ENCODE data around the gene UIMC1.

UIMC1 gene

DNA sequence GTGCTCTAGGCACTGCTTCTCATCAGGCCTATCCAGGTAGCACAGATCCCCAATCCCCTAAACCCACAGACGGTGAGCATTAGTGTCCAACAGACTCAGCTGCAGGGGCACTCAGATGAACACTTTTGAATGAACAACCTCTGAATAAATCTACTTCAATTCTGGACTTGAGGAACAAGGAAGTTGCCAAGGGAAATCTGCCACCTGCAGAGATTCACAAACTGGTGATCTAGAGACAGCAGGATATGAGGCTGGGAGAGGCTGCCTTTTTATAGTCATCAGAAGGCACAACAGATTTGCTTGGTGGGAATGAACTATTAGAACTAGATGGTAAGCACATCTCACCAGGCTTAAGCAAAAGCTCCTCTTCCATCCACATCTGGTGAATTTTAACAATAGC, 100.5 kb downstream of the UIMC1 start:
- in situ Hi-C loops (cut with HindIII; ENCODE audit: low sequenced_read_pairs), result no loop called here

DNA sequence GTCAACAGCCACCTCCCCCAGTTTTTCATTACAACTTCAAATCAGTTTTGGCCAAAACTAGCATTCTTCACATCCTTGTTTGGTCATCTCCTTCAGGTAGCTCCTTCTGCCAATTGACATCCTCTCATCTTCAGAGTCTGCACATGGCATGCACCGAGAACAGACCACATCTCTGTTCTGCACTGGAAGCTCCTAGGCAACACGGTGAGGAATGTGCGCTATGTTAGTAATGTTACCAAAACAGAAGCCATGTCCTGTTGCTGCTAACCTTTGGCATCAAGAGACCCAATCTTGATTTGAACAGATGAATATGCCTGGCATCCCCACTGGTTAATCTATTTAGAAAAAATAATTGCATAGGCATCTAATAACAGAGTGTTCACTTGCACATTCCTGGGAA, 102.3 kb downstream of the UIMC1 start:
- in situ Hi-C loops (cut with HindIII; ENCODE audit: low sequenced_read_pairs), result loop anchor here (5.0 kb wide), 1 partner anchor 102 kb away; no protein-coding TSS in a partner anchor

DNA sequence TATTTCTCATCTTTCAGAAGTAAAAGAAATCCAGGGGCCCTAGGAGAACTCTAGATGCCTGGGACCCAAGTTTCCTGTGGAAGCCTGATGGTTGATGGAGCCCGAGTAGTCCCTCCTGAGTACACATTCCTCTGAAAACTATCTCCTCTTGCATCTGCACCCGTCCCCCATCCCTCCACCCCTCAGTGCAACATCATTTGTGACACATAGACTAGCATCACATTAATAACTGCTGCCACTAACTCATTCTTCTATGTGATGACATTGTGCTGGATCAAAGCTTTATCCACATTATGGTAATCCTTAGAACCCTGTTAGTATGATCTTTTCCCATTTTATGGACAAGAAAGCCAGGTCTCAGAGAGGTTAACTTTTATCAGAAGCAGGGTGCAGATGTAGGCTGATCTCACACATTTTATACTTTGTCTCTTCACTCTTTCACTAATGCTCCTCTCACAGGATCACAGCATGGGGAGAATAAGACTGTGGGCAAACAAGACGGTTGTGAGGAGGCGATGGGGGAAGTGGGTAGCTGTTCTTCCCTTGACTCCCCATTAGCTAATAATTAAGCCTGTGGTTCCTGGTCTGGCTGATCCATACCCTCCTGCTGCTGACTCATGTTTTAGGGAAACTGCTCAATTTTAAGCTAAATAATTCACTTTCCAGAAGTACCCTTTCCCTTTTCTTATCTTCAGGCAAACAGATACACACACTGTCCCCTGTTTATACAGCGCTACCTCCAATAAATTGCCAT, 103.5 kb downstream of the UIMC1 start:
- in situ Hi-C loops (cut with HindIII; ENCODE audit: low sequenced_read_pairs), result loop anchor here (5.0 kb wide), 1 partner anchor 101 kb away; no protein-coding TSS in a partner anchor

DNA sequence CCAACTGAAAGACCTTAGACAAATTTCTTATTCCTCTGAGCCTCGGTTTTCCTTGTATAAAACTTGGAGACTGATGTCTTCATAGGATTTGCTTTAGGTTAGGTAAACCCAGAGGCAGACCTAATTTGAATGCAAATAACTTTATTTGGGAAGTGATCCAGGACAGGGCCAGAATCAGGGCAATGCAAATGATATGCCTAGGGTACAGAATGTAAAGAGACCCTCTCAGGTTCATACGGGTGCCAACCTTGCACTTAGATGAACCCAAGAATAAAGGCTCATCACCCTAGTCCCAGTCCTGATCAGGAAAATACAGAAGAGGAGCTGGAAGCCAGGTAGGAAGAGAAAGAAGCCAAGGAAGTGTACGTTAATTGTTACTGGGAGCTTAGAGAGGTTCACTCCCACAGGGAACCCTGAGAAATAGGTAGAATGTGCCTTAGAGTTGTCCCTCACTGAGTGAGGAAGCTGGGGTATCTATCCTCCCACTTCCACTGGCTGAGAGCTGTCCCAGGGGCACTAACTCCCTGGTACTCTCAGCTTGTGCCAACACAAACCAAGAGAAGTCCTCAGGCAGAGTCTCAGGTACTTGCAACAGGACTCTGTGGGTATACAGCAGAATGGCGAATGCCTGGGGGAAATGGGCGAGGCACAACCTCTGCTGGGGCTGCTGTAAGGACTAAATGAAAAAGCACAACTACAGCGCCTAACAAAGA, 104.3 kb downstream of the UIMC1 start:
- in situ Hi-C loops (cut with HindIII; ENCODE audit: low sequenced_read_pairs), result loop anchor here (5.0 kb wide), 1 partner anchor 100 kb away; no protein-coding TSS in a partner anchor

DNA sequence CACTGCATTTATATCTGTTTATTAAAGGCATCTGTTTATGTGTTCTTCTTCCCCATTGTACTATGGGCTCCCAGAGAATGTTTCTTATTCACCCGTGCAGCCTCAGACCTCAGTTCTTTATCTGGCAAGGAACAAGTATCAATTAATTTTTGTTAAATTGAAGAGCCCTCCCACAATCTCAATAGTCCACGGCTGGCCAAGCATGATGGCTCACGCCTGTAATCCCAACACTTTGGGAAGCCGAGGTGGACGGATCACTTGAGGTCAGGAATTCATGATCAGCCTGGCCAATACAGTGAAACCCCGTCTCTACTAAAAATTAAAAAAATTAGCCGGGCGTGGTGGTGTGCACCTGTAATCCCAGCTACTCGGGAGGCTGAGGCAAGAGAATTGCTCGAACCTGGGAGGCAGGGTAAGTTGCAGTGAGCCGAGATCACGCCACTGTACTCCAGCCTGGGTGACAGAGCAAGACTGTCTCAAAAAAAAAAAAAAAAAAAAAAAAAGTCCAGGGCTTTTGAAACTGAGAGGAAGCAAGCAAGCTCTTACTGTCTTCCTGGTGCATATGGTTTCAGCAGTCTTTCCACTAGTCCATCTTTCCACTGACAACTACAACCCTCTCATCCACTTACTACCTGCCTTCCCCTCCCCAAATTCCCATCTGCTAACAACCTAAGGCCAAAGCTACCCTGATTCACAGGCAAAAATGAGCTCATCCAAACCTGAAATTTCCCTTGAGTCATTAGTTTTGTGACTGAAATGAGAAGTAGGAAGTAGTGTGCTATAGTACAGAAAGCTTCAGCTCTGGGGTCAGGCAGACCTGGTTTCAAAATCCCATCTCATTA, 105.1 kb downstream of the UIMC1 start:
- in situ Hi-C loops (cut with HindIII; ENCODE audit: low sequenced_read_pairs), result loop anchor here (5.0 kb wide), 1 partner anchor 99 kb away; no protein-coding TSS in a partner anchor

DNA sequence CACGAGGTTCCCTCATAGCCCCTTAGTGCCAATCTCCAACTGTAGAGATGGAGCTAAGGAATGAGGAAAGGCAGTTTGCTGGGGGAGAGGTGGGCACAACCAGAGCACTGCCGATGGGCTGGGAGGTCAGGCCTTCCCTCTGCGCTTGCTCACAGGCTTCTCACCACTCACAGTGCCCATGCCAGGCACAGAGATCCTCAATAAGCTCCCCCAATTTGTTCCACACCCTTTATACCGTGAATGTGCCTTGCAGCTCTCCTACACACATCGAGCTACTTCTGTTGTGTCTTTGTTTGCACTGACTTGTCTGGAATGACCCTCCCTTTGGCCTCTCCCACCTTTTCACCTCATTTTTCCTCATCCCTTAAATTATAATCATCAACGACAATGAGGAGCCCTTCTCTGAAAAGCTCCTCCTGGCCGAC, 105.8 kb downstream of the UIMC1 start:
- in situ Hi-C loops (cut with HindIII; ENCODE audit: low sequenced_read_pairs), result loop anchor here (5.0 kb wide), 1 partner anchor 98 kb away; no protein-coding TSS in a partner anchor

DNA sequence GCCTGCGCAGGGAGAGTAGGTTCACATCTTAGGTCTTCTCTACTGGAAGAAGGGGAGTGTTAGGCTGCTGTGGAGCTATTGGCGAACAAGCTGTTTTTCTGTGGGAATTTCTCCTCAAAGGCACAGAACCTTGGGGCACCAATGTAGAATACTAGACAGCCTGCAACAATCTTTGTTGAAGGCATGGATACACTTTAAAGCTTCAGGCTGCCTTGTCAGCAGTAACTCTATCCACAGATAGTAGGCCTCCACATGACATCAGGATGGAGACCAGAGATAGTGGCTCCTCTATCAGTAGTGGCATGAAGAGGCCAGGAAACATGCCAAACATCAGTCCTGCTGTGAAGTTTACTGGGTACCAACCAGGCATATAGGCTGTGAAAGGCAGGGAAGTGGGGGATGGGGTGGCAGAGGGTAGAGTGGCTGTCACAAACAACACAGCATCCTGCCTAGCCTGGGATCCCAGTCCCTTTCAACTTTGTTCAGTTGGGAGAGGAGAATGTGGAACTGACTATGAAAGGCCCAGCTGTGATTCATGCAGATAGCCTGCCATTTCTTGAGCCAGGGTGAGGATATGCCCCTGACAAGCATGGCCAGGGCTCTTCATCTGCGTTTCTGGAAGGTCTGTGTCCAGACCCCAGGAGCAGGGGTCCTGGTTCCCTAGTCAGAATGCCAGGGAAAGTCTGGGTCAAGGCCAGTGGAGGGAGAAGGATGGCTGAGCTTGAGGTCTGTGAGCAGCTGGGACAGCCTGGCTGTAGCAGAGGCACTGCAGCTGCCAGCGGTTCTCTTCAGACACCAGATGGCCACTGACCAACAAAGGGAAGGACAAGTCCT, 106.4 kb downstream of the UIMC1 start:
- in situ Hi-C loops (cut with HindIII; ENCODE audit: low sequenced_read_pairs), result loop anchor here (5.0 kb wide), 1 partner anchor 98 kb away; no protein-coding TSS in a partner anchor

DNA sequence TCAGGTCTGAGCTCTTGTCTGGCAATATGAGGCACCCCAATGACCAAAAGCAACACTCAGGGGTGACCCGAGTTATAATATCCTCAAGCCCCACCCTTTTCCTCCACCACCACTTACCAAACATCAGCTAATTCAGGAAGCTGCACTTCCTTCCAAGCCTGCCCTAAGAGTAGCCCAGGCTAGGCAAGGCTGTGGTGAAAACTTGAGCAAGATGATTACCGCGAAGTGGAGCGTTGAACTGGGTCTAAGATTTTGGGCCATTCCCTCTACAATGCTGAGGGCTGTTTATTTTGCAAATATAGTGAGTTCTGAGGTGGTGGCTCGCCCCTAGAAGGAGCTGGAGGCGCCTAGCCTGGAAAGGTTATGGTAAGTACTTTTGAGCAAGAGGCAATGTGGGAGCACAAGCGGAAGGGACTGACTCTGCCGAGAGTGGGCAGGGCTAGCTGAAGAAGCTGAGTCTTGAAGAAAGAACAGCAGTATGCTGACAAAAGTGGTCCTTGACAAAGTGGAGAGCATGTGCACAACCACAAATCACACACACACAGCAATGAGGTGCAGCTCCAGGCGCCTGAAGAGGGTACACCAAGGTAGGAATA, 107.2 kb downstream of the UIMC1 start, which contains the start of gene HK3:
HK3 (minus strand) TSS at position 51 of the 596 bp plus-strand sequence. CDS start 3,187 bp downstream, outside the sequence.
- in situ Hi-C loops (cut with HindIII; ENCODE audit: low sequenced_read_pairs), result no loop called here

DNA sequence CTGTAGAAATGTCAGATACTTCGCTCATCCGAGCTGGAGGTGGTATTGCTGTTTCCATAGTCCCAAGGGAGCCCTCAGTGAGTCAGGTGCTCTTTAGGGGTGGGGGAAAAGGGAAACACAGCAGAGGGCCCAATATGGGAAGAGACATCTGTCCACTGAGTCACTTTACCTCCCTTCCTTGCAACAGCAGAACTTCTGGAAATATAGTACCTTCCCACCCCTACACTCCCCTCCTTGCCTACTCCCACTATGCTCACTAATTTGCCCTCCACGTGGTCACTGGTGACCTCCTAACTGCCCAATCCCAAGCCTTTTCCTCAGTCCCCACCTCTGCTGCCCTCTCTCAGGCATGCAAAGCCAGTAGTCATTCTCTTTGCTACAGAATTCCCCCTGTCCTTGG, 109.3 kb downstream of the UIMC1 start:
- in situ Hi-C loops (cut with HindIII; ENCODE audit: low sequenced_read_pairs), result no loop called here

DNA sequence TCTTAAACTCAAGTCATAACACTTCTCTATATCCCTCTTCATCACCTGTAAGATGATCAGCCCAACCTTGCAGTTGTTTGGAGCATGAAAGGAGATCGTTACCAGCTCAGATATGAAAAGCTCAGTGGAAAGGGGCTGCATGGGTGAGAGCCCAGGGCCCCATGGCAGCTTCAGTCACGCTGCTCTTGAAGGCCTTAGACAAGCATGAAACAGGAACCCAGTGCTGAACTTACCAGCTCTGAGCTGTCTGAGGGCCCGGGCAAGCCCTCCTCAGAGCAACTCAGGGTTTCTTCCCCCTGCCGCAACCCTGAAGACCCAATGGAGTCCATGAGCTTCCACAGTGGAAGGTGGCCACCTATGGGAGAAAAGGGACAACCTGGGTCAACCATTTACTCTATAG, 110.7 kb downstream of the UIMC1 start:
- in situ Hi-C loops (cut with HindIII; ENCODE audit: low sequenced_read_pairs), result no loop called here

DNA sequence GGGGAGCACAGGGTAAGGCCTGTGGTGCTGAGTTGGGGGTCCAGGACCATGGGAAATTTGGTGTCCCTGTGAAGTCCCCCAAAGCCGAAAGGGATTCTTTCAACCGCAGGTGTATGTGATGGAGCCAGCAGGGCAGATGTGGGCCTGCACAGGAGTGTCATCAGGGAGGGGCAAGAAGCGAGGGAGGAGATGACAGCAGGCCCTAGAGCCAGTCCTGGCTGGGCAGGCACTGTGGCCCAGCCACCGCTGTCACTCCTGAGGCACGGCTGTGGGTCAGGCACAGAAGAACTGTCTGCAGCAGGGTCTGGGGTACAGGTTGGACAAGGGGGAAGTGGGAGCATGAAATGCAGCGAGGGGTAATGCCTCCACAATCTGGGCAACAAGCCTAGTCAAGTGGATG, 112.3 kb downstream of the UIMC1 start:
- in situ Hi-C loops (cut with HindIII; ENCODE audit: low sequenced_read_pairs), result no loop called here

DNA sequence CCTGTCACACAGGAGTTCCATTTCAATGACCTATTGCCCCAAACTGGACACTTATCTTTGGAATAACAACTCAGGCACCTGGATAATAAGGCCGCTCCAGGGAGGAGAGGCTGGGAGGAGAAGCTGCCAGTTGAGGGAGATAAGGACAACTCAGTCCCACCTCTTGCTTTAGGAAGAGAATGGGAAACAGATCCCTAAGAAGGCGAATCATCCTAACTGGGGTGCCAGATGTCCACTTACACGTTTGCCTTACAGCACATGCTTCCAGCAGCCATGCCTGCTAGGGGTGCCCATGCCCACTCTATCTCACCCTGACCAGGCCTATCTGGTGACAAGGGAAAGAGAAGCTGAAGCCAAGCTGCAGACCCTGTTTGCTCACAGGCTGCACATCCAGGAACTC, 113.9 kb downstream of the UIMC1 start:
- in situ Hi-C loops (cut with HindIII; ENCODE audit: low sequenced_read_pairs), result no loop called here

DNA sequence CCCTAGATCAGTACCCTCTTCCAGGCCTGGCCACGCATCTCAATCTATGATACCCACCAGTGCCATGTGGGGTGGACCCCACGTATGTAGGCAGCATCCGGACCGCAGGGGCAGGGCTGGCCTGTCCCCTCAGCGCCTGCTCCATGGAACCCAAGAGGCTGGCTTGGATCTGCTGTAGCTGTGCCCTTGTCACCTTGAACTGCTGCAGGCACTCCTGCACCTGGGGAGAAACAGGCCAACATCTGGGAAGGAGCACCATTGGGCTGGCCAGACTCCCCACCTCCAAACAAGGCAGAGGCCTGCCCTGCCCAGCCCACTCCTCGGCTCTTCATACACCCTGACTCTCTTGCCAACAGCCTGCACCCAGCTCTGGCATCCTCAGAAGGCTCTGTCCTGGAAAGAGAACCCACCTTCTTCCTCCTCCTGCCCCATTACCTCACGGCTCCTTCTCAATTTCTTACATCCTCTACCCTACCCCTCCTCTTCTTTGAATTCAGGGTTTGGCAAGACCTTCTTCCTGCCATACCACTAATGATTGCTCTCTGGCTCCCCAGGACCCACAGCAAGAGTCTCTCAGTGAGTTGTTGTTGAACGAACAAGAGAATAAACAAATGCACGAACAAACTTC, 115.1 kb downstream of the UIMC1 start:
- in situ Hi-C loops (cut with HindIII; ENCODE audit: low sequenced_read_pairs), result no loop called here

DNA sequence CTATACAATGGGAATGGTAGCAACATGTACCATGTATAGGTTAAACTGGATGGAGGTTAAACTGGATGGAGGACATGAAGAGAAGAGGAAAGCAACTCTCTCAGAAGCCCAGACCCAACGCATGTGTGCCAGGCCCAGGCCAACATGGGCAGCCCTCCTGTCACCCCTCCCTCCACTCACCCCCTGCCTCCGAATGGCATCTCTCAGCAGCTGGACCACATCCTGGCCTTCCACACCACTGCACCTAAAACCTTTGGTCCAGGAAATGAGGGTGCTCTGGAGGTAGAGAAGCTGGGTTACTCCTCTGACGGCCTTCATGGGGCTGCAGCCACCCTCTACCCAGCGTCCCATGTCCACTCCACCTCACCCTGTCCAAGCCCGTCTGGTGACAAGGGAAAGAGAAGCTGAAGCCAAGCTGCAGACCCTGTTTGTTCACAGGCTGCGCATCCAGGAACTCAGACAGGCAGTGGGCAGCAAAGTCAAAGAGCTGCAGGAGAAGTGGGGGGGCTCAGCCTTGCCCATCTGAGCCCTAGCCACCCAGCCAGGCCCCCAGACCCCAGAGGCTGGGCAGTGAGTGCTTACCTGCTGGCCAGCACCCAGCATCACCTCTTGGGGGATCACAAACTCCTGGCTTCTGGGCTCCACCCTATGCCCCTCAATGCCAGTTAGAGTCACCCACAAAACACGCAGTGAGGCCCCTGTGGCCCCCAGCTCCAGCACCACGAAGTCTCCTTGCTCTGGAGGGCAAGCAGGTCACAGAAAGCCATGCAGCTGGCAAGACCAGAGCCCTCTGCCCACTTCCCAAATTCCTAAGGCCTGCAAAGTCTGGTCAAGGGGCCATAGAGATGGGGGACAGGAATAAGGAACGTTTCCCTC, 115.9 kb downstream of the UIMC1 start:
- in situ Hi-C loops (cut with HindIII; ENCODE audit: low sequenced_read_pairs), result no loop called here

DNA sequence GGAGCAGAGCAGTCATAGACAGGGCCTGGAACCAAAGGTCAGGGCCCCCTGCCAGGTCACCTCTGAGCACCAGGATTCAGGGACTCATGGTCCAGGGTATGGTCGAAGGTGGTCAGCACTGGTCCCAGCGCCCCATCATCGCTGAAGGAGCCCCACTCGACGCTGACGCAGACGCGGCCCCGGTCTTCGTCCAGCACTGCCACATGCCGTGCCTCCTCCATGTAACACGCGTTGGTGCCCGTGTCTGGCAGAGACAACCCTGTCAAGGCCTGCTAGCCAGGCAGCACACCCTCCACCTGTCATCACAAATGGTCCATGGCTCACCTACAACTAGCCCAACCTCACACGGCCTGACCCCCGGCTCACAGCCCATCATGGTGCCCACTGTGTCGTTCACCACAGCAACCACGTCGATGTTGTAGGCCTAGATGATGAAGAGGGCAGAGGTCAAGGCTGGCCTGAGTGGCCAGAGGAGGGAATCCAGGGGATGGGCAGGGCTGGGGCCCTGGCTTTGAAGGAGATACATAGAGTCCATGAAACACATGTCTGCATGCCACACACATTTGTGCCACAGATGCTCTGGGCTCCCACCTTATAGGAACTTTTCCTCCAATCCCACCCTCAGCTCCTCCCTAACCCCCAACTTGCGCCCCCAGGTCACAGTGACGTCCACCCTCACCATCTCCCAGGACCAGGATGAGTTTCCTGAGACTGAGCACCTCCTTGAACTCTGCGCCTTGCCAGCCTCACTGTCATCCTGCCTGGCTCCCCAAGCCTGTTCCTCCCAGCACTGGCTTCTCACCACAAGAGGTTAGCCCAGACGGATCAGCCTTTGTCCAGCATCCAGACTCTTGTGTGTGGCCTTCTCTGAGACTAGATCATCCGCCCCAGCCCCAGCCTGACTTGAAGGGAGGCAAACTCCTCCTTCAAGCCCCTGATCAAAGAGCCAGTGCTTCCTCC, 117.0 kb downstream of the UIMC1 start:
- in situ Hi-C loops (cut with HindIII; ENCODE audit: low sequenced_read_pairs), result no loop called here

DNA sequence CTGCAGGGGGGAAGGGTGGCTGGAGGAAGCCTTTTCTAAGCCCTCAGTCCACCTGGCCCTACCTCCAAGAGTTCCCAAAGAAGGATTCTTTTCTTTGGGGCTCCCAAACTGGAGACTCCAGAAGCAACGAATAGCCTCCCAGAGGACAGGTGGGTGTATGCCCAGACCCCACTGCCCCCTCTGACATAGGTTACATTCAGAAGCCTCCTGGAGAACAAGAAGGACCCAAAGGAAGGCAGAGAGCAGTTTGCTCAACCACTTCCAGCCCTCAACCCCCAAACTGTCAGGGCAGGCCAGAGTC, 117.8 kb downstream of the UIMC1 start:
- in situ Hi-C loops (cut with HindIII; ENCODE audit: low sequenced_read_pairs), result no loop called here

All from endothelial cell of hepatic sinusoid (primary cell).